Measurements from ENCODE around the gene RTKN2. TPM values are rescaled to one million over a fixed set of nuclear protein-coding genes. Genes with fewer than 3 reads are reported as not detected.

Gene RTKN2
- polyA plus RNA-seq, 1 of the 3 experiments (the other 2 are of a cell fraction): 1.4 TPM

GRCh38 chr10:62244785-62245467, 23.7 kb downstream of the RTKN2 start (continued):
- no peak for TF ChIP-seq PBX3 (IDR thresholded peaks at IDR 0.05)
- TF ChIP-seq GATA2 (CRISPR knock-in tag; IDR thresholded peaks at IDR 0.05): 0 out of 2 replicates have a peak, but pooled peaks have one; percentile 6

GRCh38 chr10:62244088-62244487, 24.6 kb downstream of the RTKN2 start:
- Histone ChIP-seq H2AFZ (ENCODE audit: low read depth) (no peak overlapping the region), H3K9ac (no peak overlapping the region), H3K9me3 (no peaks in the 10 kb centered on the region), H3K36me3 (replicated peaks in 1 of 2; ENCODE audit: control insufficient read depth in 1 of 2, insufficient read depth in 2 of 2, low read length in 1 of 2) (no peaks in the 10 kb centered on the region), H3K4me1 (ENCODE audit: control insufficient read depth in 1 of 2, insufficient read depth in 2 of 2, low read depth in 1 of 2, low read length in 1 of 2) (peaks cover 3 to 33% of the 10 kb centered on the region in 2 experiments; a peak in 3 of 4 replicates), H3K27ac (ENCODE audit: low read depth in 2 of 2, low read length in 1 of 2) (peak overlapping the region in 1 of 2 experiments; percentile 72; a peak in 2 of 4 replicates), H3F3A (replicated peaks; ENCODE audit: insufficient read depth) (peaks cover 35% of the 10 kb centered on the region), H3K9me2 (no peaks in the 10 kb centered on the region), H4K20me1 (ENCODE audit: insufficient read depth) (no peaks in the 10 kb centered on the region), H3K27me3 (ENCODE audit: insufficient read depth) (no peaks in the 10 kb centered on the region), H3K4me2 (peak overlapping the region; percentile 64), H3K79me2 (ENCODE audit: insufficient read depth) (peaks cover 8% of the 10 kb centered on the region; the same call in 1 of the 2 replicates), H3K4me3 (ENCODE audit: low read depth in 2 of 2, low read length in 1 of 2) (0 out of 4 replicates have a peak overlapping the region, but pooled peaks of 1 of the 2 experiments have one; percentile 21)
- DNase-seq: no peak
- TF ChIP-seq TCF12 (IDR thresholded peaks at IDR 0.05): no peak
- TF ChIP-seq TEAD4 (IDR thresholded peaks at IDR 0.05; ENCODE audit: borderline replicate concordance, insufficient read depth): no peak
- TF ChIP-seq JUND (IDR thresholded peaks at IDR 0.05): no peak
- no peak for TF ChIP-seq MAX (IDR thresholded peaks at IDR 0.05; ENCODE audit: low read depth)
- no peak for TF ChIP-seq TAF1 (IDR thresholded peaks at IDR 0.05; ENCODE audit: borderline replicate concordance, low read depth, low read length)
- no peak for TF ChIP-seq ZBTB33 (IDR thresholded peaks at IDR 0.05; ENCODE audit: borderline replicate concordance, low read depth)
- no peak for TF ChIP-seq RXRA (IDR thresholded peaks at IDR 0.05; ENCODE audit: borderline replicate concordance, low read depth)
- no peak for TF ChIP-seq SMC3 (IDR thresholded peaks at IDR 0.05; ENCODE audit: low read depth, low read length)
- TF ChIP-seq MEF2A (IDR thresholded peaks at IDR 0.05; ENCODE audit: borderline replicate concordance, low read depth): no peak
- no peak for TF ChIP-seq SIN3A (IDR thresholded peaks at IDR 0.05; ENCODE audit: borderline replicate concordance, low read depth, low read length)
- POLR2A ChIA-PET: no interaction called here
- CTCF ChIA-PET: interaction anchor here (0.8 to 5.8 kb wide), 22 partner anchors 9 to 494 kb away, joined by 3 to 190 read pairs (median 7); partner anchors contain the start of gene ARID5B
- WGBS (ENCODE audit: low lambda C conversion rate): 91% methylated on average over 3 of the region's 3 CpGs
